Measurements from ENCODE around the gene ASF1A.

Gene ASF1A

DNA sequence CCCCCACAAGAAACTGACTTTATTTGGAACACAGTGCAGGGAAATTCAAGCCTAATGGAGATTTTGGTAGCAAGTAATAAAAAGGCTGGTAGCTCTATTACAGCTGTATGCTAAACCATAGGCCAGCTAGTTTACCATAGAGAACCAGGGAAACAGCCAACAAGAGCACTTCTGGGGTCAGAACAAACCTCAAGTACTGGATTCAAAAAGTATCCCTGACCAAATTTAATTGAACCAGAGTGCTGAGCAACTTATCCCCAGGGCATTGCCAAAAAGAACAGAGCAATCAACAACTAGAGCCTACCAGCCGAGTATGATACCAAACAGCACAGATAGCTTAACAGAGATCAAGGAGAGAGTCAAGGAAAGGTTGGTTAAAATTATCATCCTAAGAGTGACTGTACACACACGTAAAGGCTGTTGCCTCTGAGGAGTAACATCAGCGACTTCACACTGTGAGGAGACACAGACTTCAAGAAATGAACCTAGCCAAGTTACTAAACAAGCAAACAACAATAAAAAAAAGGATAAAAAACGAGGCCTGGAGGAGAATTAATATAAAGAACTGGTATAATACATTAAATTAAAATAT, 11.5 kb upstream of the ASF1A start:
- Histone ChIP-seq H3K4me3 (ENCODE audit: low read length, poor library complexity, severe bottlenecking) (no peak overlapping the region), H3K9ac (ENCODE audit: low read depth, low read length, poor library complexity, severe bottlenecking) (no peak overlapping the region), H3K79me2 (ENCODE audit: insufficient read depth, low read length) (peaks cover 56% of the 10 kb centered on the region), H3K36me3 (ENCODE audit: insufficient read depth, low read length) (no peaks in the 10 kb centered on the region), H3K4me1 (ENCODE audit: insufficient read depth, low read length, poor library complexity, severe bottlenecking) (peaks cover 29% of the 10 kb centered on the region), H4K20me1 (ENCODE audit: insufficient read depth, low read length, poor library complexity, severe bottlenecking) (no peaks in the 10 kb centered on the region), H3K9me3 (ENCODE audit: insufficient read depth, low read depth, low read length) (no peaks in the 10 kb centered on the region), H3F3A (ENCODE audit: low read depth) (no peaks in the 10 kb centered on the region), H3K27me3 (ENCODE audit: insufficient read depth, low read length, poor library complexity, severe bottlenecking) (no peaks in the 10 kb centered on the region), H3K4me2 (ENCODE audit: low read depth, low read length, poor library complexity, severe bottlenecking) (no peak overlapping the region), H3K9me2 (replicated peaks; ENCODE audit: low read depth, low read length) (no peaks in the 10 kb centered on the region), H2AFZ (ENCODE audit: low read length) (no peak overlapping the region)
- TF ChIP-seq, protein P1, sequence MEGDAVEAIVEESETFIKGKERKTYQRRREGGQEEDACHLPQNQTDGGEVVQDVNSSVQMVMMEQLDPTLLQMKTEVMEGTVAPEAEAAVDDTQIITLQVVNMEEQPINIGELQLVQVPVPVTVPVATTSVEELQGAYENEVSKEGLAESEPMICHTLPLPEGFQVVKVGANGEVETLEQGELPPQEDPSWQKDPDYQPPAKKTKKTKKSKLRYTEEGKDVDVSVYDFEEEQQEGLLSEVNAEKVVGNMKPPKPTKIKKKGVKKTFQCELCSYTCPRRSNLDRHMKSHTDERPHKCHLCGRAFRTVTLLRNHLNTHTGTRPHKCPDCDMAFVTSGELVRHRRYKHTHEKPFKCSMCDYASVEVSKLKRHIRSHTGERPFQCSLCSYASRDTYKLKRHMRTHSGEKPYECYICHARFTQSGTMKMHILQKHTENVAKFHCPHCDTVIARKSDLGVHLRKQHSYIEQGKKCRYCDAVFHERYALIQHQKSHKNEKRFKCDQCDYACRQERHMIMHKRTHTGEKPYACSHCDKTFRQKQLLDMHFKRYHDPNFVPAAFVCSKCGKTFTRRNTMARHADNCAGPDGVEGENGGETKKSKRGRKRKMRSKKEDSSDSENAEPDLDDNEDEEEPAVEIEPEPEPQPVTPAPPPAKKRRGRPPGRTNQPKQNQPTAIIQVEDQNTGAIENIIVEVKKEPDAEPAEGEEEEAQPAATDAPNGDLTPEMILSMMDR (conservative IDR thresholded peaks at IDR 0.05; ENCODE audit: low read length), result no peak
- TF ChIP-seq EZH2phosphoT487 (IDR thresholded peaks at IDR 0.05; ENCODE audit: borderline replicate concordance), result no peak

DNA sequence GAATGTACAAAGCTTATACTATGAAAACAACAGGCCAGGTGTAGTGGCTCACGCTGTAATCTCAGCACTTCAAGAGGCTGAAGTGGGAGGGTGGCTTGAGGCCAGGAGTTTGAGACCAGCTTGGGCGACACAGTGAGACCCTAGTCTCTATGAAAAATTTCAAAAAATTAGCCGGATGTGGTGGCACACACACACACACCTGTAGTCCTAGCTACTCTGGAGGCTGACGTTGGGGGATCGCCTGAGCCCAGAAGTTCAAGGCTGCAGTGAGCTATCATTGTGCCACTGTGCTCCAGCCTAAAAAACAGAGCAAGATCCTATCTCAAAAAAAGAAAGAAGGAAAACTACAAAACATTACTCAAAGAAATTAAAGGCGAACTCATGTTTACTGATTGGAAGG, 7.3 kb upstream of the ASF1A start:
- no peak for TF ChIP-seq EZH2phosphoT487 (IDR thresholded peaks at IDR 0.05; ENCODE audit: borderline replicate concordance)
- TF ChIP-seq, protein P1 (conservative IDR thresholded peaks at IDR 0.05; ENCODE audit: low read length), result no peak
- Histone ChIP-seq H3K4me2 (ENCODE audit: low read depth, low read length, poor library complexity, severe bottlenecking) (no peak overlapping the region), H3K4me3 (ENCODE audit: low read length, poor library complexity, severe bottlenecking) (no peak overlapping the region), H4K20me1 (ENCODE audit: insufficient read depth, low read length, poor library complexity, severe bottlenecking) (no peaks in the 10 kb centered on the region), H3K4me1 (ENCODE audit: insufficient read depth, low read length, poor library complexity, severe bottlenecking) (peaks cover 47% of the 10 kb centered on the region), H3K9ac (ENCODE audit: low read depth, low read length, poor library complexity, severe bottlenecking) (no peak overlapping the region), H3F3A (ENCODE audit: low read depth) (no peaks in the 10 kb centered on the region), H3K79me2 (ENCODE audit: insufficient read depth, low read length) (peaks cover 67% of the 10 kb centered on the region), H3K27me3 (ENCODE audit: insufficient read depth, low read length, poor library complexity, severe bottlenecking) (no peaks in the 10 kb centered on the region), H3K36me3 (ENCODE audit: insufficient read depth, low read length) (no peaks in the 10 kb centered on the region), H3K9me3 (ENCODE audit: insufficient read depth, low read depth, low read length) (no peaks in the 10 kb centered on the region), H2AFZ (ENCODE audit: low read length) (no peak overlapping the region), H3K9me2 (replicated peaks; ENCODE audit: low read depth, low read length) (no peaks in the 10 kb centered on the region)

DNA sequence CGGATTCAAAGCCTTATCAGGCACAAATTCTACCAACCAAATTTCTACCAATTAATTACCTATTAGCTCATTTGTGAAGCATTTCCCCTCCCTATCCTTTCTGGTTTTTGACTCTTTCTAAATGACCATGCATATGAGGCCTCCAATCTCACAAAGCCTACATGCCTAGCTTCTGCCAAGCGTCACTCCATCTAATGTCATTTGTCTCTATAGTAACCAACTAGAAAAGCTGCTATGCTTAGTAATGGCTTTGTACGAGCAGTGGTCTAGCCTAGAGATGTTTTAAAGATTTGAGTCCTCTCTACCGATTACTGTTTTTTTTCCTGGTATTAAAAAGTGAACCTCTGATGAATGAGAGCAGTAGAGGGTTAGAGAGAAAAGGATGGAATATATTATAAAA, 4.8 kb upstream of the ASF1A start:
- no peak overlapping the region for H3K4me3 ChIP-seq (ENCODE audit: low read length, poor library complexity, severe bottlenecking)
- H3F3A ChIP-seq (ENCODE audit: low read depth), result peaks cover 5% of the 10 kb centered on the region; the same call in 1 of the 2 replicates
- peaks cover 57% of the 10 kb centered on the region for H3K79me2 ChIP-seq (ENCODE audit: insufficient read depth, low read length)
- H3K4me1 ChIP-seq (ENCODE audit: insufficient read depth, low read length, poor library complexity, severe bottlenecking), result peaks cover 45% of the 10 kb centered on the region
- no peaks in the 10 kb centered on the region for H3K9me3 ChIP-seq (ENCODE audit: insufficient read depth, low read depth, low read length)
- H3K36me3 ChIP-seq (ENCODE audit: insufficient read depth, low read length), result no peaks in the 10 kb centered on the region
- peaks cover 1% of the 10 kb centered on the region for H4K20me1 ChIP-seq (ENCODE audit: insufficient read depth, low read length, poor library complexity, severe bottlenecking)
- no peak overlapping the region for H3K9ac ChIP-seq (ENCODE audit: low read depth, low read length, poor library complexity, severe bottlenecking)
- H3K9me2 ChIP-seq (replicated peaks; ENCODE audit: low read depth, low read length), result no peaks in the 10 kb centered on the region
- H2AFZ ChIP-seq (ENCODE audit: low read length), result no peak overlapping the region
- H3K27me3 ChIP-seq (ENCODE audit: insufficient read depth, low read length, poor library complexity, severe bottlenecking), result no peaks in the 10 kb centered on the region
- TF ChIP-seq EZH2phosphoT487 (IDR thresholded peaks at IDR 0.05; ENCODE audit: borderline replicate concordance), result no peak
- TF ChIP-seq, protein P1 (conservative IDR thresholded peaks at IDR 0.05; ENCODE audit: low read length), result no peak
- peak overlapping the region; percentile 22 for H3K4me2 ChIP-seq (ENCODE audit: low read depth, low read length, poor library complexity, severe bottlenecking)

Data from Loucy (cell line).